K562 (cell line): Measurements from ENCODE around the gene CREB3L2. TPM values are rescaled to one million over a fixed set of nuclear protein-coding genes. Genes with fewer than 3 reads are reported as not detected.

Experiments
- CBFB ChIP-seq: sonication (generic); formaldehyde crosslinking; IDR thresholded peaks from 2 replicates; pipeline ENCODE4 v1.4.0; 2020; ENCODE audit warnings: mild to moderate bottlenecking, missing genetic modification reagents
- CREB3 ChIP-seq: fragments of 450-650 bp; conservative IDR thresholded peaks from 2 replicates; pipeline ENCODE4 v1.6.1; 2016; ENCODE audit warnings: missing genetic modification characterization, low read depth, mild to moderate bottlenecking, missing compliant biosample characterization, moderate library complexity
- DPF2 ChIP-seq: fragments of 450-650 bp; IDR thresholded peaks from 2 replicates; pipeline ENCODE4 v1.6.1; 2016
- E4F1 ChIP-seq: fragments of 250-450 bp; sonication (Bioruptor Pico); IDR thresholded peaks from 2 replicates; pipeline ENCODE4 v1.5.0; 2021; ENCODE audit warnings: mild to moderate bottlenecking, borderline replicate concordance
- EHMT2 ChIP-seq: fragments of 450-650 bp; IDR thresholded peaks from 2 replicates; pipeline ENCODE4 v1.6.1; 2018; ENCODE audit warnings: antibody characterized with exemption
- KLF13 ChIP-seq: fragments of 450-650 bp; IDR thresholded peaks from 2 replicates; pipeline ENCODE4 v1.6.1; 2016; ENCODE audit warnings: missing genetic modification characterization, low read depth, mild to moderate bottlenecking, missing compliant biosample characterization, moderate library complexity, borderline replicate concordance
- MECOM ChIP-seq: fragments of 250-450 bp; sonication (Bioruptor Pico); IDR thresholded peaks from 2 replicates; pipeline ENCODE4 v1.8.0; 2022; ENCODE audit warnings: inconsistent platforms
- MTA1 ChIP-seq: fragments of 450-650 bp; IDR thresholded peaks from 2 replicates; pipeline ENCODE4 v1.6.1; 2017; ENCODE audit warnings: borderline replicate concordance
- MTA3 ChIP-seq: fragments of 450-650 bp; formaldehyde crosslinking; IDR thresholded peaks from 2 replicates; pipeline ENCODE4 v1.6.1; 2017; ENCODE audit warnings: mild to moderate bottlenecking, borderline replicate concordance
- MYC ChIP-seq, 2 experiments: fragments of 250-450 bp in 1 of 2; sonication (Bioruptor Pico) in 1 of 2; IDR thresholded peaks; 2 replicates each; pipeline versions ENCODE4 v1.5.1 to v1.6.1; 2012 to 2021; ENCODE audit warnings: low read depth in 2 of 2, borderline replicate concordance in 1 of 2, improper control_type of control experiment in 1 of 2, low read length in 1 of 2, mild to moderate bottlenecking in 1 of 2, moderate library complexity in 1 of 2
- POLR2G ChIP-seq: fragments of 200-400 bp; formaldehyde crosslinking; IDR thresholded peaks from 2 replicates; pipeline ENCODE4 v1.6.1; 2017; ENCODE audit warnings: low read depth, mild to moderate bottlenecking, antibody characterized with exemption, low read length, moderate library complexity
- RBBP5 ChIP-seq: fragments of 200-600 bp; sonication (generic); IDR thresholded peaks from 2 replicates; pipeline ENCODE4 v1.6.1; 2012; ENCODE audit warnings: borderline replicate concordance, mild to moderate bottlenecking, low read length, control low read depth, inconsistent platforms; ENCODE audit not compliant: insufficient read depth, poor library complexity, severe bottlenecking
- TCF7L2 ChIP-seq: fragments of 150-350 bp; IDR thresholded peaks from 2 replicates; pipeline ENCODE4 v1.6.1; 2016; ENCODE audit warnings: low read depth, mild to moderate bottlenecking, low read length, moderate library complexity
- TSHZ1 ChIP-seq: fragments of 250-450 bp; sonication (Bioruptor Pico); IDR thresholded peaks from 2 replicates; pipeline ENCODE4 v1.4.0; 2020; ENCODE audit warnings: mild to moderate bottlenecking, moderate library complexity
- ZC3H8 ChIP-seq: fragments of 450-650 bp; IDR thresholded peaks from 2 replicates; pipeline ENCODE4 v1.6.1; 2017
- ZFX ChIP-seq: sonication (generic); formaldehyde crosslinking; IDR thresholded peaks from 2 replicates; pipeline ENCODE4 v1.8.0; 2022; ENCODE audit warnings: mild to moderate bottlenecking, missing genetic modification reagents, moderate library complexity
- polyA plus RNA-seq, 8 experiments: library from polyadenylated mRNA; depleted of rRNA in 4 of 8; stranded (reverse) in 5 of 8; unstranded in 3 of 8; fragments of >200 nt; fragmentation: Nextera tagmentation in 2 of 8; fragmentation: Illumina TruSeq in 1 of 8; extraction: Ambion mirVana in 2 of 8; extraction: Trizol in 1 of 8; gene quantifications; 2 replicates each; pipeline versions ENCODE4 v1.2.1 to v1.2.3, GENCODE V29; 2011 to 2014; ENCODE audit warnings: inconsistent platforms in 1 of 8, missing spikeins in 1 of 8
- total RNA-seq, 7 experiments: library from RNA; depleted of rRNA in 6 of 7; stranded (reverse); fragments of >200 nt in 6 of 7; fragmentation: Illumina TruSeq in 2 of 7; extraction: Trizol in 2 of 7; gene quantifications; 2 replicates each; pipeline versions ENCODE4 v1.2.1 to v1.2.3, GENCODE V29; 2011 to 2021; ENCODE audit warnings: low replicate concordance in 1 of 7
- TF ChIP-seq, protein P1 (sequence below): fragments of 250-450 bp; sonication (Bioruptor Pico); IDR thresholded peaks from 2 replicates; pipeline ENCODE4 v1.8.0; 2022; ENCODE audit warnings: moderate library complexity, mild to moderate bottlenecking, inconsistent platforms
- TF ChIP-seq, protein P2 (sequence below): fragments of 450-650 bp; formaldehyde crosslinking; IDR thresholded peaks from 2 replicates; pipeline ENCODE4 v1.4.0; 2020; ENCODE audit warnings: mild to moderate bottlenecking, moderate library complexity

CREB3L2 gene
- total and polyA plus RNA-seq, 9 of the 15 experiments (the other 6 are each of a cell fraction or from before 2014, with no cell fraction given) = 7.1 to 45.6 (median 15.8) TPM

- TF ChIP-seq KLF13 (tag) (no peak), MYC (IDR thresholded peaks at IDR 0.05; ENCODE audit: low read depth, low read length) (peak; percentile 74), MYC (CRISPR knock-in tag; IDR thresholded peaks at IDR 0.05; ENCODE audit: borderline replicate concordance, low read depth) (no peak), TCF7L2 (no peak), EHMT2 (peak; percentile 30; the same call in 1 of the 2 replicates), MECOM (CRISPR knock-in tag) (peak; percentile 86), MTA3 (peak; percentile 94), E4F1 (no peak), POLR2G (no peak), ZC3H8 (no peak), ZFX (no peak), RBBP5 (peak; percentile 64), CREB3 (tag) (no peak), CBFB (CRISPR knock-in tag) (no peak), TSHZ1 (CRISPR knock-in tag) (no peak), MTA1 (peak; percentile 94), DPF2 (peak; percentile 100)
- TF ChIP-seq, protein P1, sequence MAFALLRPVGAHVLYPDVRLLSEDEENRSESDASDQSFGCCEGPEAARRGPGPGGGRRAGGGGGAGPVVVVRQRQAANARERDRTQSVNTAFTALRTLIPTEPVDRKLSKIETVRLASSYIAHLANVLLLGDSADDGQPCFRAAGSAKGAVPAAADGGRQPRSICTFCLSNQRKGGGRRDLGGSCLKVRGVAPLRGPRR = no peak
- TF ChIP-seq, protein P2, sequence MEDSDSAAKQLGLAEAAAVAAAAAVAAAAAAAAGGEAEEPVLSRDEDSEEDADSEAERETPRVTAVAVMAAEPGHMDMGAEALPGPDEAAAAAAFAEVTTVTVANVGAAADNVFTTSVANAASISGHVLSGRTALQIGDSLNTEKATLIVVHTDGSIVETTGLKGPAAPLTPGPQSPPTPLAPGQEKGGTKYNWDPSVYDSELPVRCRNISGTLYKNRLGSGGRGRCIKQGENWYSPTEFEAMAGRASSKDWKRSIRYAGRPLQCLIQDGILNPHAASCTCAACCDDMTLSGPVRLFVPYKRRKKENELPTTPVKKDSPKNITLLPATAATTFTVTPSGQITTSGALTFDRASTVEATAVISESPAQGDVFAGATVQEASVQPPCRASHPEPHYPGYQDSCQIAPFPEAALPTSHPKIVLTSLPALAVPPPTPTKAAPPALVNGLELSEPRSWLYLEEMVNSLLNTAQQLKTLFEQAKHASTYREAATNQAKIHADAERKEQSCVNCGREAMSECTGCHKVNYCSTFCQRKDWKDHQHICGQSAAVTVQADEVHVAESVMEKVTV (CRISPR knock-in tag) = no peak
Measured at GRCh38 chr7:137962875-137963507, 38.9 kb downstream of the CREB3L2 start (continued).
